ENCODE measurements around the gene NACAD.
"Not testable (repeated sequence)": the region's sequence is repeated elsewhere in the genome, so short reads cannot be mapped to it uniquely, and the experiment has no call there.

The NACAD gene

GRCh38 chr7:45116048-45116447 lies 27.3 kb upstream of the NACAD start:
- no peak for DNase-seq (ENCODE audit: low read depth)
- TF ChIP-seq, protein P1, sequence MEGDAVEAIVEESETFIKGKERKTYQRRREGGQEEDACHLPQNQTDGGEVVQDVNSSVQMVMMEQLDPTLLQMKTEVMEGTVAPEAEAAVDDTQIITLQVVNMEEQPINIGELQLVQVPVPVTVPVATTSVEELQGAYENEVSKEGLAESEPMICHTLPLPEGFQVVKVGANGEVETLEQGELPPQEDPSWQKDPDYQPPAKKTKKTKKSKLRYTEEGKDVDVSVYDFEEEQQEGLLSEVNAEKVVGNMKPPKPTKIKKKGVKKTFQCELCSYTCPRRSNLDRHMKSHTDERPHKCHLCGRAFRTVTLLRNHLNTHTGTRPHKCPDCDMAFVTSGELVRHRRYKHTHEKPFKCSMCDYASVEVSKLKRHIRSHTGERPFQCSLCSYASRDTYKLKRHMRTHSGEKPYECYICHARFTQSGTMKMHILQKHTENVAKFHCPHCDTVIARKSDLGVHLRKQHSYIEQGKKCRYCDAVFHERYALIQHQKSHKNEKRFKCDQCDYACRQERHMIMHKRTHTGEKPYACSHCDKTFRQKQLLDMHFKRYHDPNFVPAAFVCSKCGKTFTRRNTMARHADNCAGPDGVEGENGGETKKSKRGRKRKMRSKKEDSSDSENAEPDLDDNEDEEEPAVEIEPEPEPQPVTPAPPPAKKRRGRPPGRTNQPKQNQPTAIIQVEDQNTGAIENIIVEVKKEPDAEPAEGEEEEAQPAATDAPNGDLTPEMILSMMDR (conservative IDR thresholded peaks at IDR 0.05; ENCODE audit: low read length), result no peak
- H3K4me3 ChIP-seq (ENCODE audit: low read length), result no peak overlapping the region

DNA sequence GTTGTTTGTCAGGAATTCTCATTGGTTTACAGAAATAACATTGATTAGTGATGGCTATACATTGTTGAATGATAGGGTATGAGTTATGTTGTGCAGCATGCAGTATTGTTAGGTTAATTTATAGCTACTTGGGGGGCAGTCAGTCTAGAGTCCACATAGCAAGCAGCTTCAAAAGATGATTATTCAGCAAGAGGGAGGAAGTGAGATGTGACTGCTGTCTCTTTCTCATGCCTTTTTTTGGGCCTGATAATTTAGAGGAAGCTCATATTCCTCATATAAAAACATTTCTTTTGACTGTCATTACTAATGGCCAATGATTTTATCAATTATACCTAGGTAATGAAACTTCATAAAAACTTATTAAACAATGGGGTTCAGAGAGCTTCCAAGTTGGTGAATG lies 26.2 kb upstream of the NACAD start:
- TF ChIP-seq, protein P1 (conservative IDR thresholded peaks at IDR 0.05; ENCODE audit: low read length), result no peak
- no peak for DNase-seq (ENCODE audit: low read depth)
- no peak overlapping the region for H3K4me3 ChIP-seq (ENCODE audit: low read length)

GRCh38 chr7:45114257-45114656 lies 25.5 kb upstream of the NACAD start:
- H3K4me3 ChIP-seq (ENCODE audit: low read length); DNase-seq (ENCODE audit: low read depth): not testable (repeated sequence)

GRCh38 chr7:45112648-45113047 lies 23.9 kb upstream of the NACAD start:
- H3K4me3 ChIP-seq (ENCODE audit: low read length), result no peak overlapping the region; the same call in 1 of the 2 replicates
- DNase-seq (ENCODE audit: low read depth), result peak; percentile 29
- TF ChIP-seq, protein P1 (conservative IDR thresholded peaks at IDR 0.05; ENCODE audit: low read length), result no peak

DNA sequence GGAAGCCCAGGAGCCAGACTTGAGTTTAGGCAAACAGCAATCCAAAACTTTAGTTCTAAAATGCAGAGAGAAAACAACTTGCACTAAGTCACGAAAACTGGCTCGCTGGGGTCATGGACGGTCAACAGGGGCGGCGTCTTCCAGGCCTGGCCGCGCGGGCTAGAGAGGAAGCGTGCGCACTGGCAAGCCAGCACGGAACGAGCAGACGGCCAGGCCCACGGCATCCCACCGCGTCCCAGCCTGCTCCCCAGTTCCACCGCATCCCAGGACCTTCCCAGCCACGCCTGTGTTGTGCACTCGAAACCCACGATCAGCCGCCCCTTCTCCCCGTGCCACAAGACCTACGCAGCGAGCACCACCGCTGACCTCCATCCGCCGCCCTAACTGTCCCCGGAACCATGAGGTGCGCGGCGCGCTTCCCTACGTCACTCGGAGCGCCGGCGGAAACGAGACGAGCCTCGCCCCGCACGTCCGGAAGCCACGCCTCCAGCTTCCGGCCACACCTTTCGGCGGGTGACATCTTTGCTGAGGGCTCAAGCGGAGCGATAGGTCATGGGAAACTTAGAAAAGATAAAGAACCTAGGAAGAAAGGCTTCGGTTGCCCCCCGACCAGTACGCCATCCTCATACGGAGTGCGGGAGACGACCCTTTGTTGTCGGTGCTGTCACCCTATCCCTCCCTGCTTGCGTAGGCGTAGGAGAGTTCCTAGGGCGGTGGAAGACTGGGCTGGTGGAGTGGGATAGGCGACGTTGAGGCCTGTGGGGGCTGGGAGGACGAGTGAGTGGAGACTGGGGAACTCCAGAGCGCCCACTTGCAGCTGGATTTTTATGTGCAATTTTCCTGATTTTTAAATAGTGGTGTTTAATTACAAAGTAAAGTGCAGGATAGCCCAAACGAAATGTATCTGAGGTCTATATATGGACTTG lies 22.8 kb upstream of the NACAD start, which contains the start of gene TBRG4:
Gene TBRG4 (minus strand): TSS at position 400 of the 926 bp plus-strand sequence. CDS start 2,460 bp downstream, outside the sequence.
- TF ChIP-seq, protein P1 (conservative IDR thresholded peaks at IDR 0.05; ENCODE audit: low read length), result peak; percentile 54
- H3K4me3 ChIP-seq (ENCODE audit: low read length), result peak within 1 kb of the TSS; percentile 97
- DNase-seq (ENCODE audit: low read depth), result peak; percentile 90

DNA sequence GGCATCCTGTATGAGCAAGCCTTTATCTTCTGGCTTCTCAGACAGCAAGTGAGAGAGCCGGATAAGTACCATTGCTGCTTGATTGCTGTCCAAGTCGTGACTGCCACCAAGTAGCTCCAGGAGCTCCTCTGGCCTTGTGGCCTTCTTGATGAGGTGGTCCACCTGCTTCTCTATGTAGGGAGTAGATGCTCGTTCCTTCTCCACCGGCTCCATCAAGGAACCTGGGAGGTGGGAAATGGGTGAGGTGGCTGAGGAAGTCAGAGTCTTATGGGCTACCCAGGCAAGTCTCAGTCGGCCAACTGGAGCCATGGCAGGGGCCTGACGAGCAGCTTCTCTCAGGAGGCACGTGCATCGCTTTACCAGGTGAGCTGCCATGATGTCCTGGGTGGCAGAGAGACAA lies 20.1 kb upstream of the NACAD start:
- DNase-seq (ENCODE audit: low read depth), result no peak
- H3K4me3 ChIP-seq (ENCODE audit: low read length), result no peak overlapping the region
- TF ChIP-seq, protein P1 (conservative IDR thresholded peaks at IDR 0.05; ENCODE audit: low read length), result no peak

GRCh38 chr7:45107356-45107755 lies 18.6 kb upstream of the NACAD start:
- H3K4me3 ChIP-seq (ENCODE audit: low read length), result no peak overlapping the region
- no peak for DNase-seq (ENCODE audit: low read depth)
- TF ChIP-seq, protein P1 (conservative IDR thresholded peaks at IDR 0.05; ENCODE audit: low read length), result no peak
